GM10248 (cell line): Measurements from ENCODE around the gene SLC38A3.

Experiments
- CTCF ChIA-PET: fragments of 300-600 bp; sonication (Branson Sonifier 250); formaldehyde crosslinking; extraction: SDS; loops from one replicate; lab custom pipeline; 2021; ENCODE audit warnings: antibody characterized with exemption; lab: Yijun Ruan, JAX
- POLR2A ChIA-PET: fragments of 350-650 bp; sonication (Branson Sonifier 250); formaldehyde crosslinking; extraction: SDS; loops from one replicate; lab custom pipeline; 2020; ENCODE audit warnings: antibody characterized with exemption; lab: Yijun Ruan, JAX
- DNase-seq: peaks from one replicate; pipeline ENCODE4 v3.0.0; 2012; ENCODE audit errors: extremely low spot score
- CTCF ChIP-seq: IDR thresholded peaks from 2 replicates; pipeline ENCODE4 v1.5.1; 2012; ENCODE audit warnings: mild to moderate bottlenecking, low read depth; ENCODE audit errors: extremely low read depth, missing control alignments, control extremely low read depth

SLC38A3 gene

GRCh38 chr3:50201573-50202315 lies 3.3 kb upstream of the SLC38A3 start:
- CTCF ChIA-PET: interaction anchor here (1.2 to 6.2 kb wide), 5 partner anchors 8 to 73 kb away, joined by 3 to 40 read pairs (median 4); partner anchors contain the start of gene GNAT1
- no peak for DNase-seq
- POLR2A ChIA-PET: no interaction called here
- no peak for TF ChIP-seq CTCF

GRCh38 chr3:50202353-50203112 lies 2.5 kb upstream of the SLC38A3 start:
- ChIA-PET POLR2A (no interaction called here), CTCF (interaction anchor here (1.0 to 6.2 kb wide), 6 partner anchors 9 to 72 kb away, joined by 3 to 40 read pairs (median 4); partner anchors contain the start of gene GNAT1)
- TF ChIP-seq CTCF: no peak

GRCh38 chr3:50203113-50203808 lies 1.8 kb upstream of the SLC38A3 start:
- no peak for DNase-seq
- POLR2A ChIA-PET: no interaction called here

More at GRCh38 chr3:50202353-50203112, 2.5 kb upstream of the SLC38A3 start:
- no peak for DNase-seq

GRCh38 chr3:50203809-50204803 lies 965 bp upstream of the SLC38A3 start:
- no peak for DNase-seq
- POLR2A ChIA-PET: no interaction called here

More at GRCh38 chr3:50203113-50203808, 1.8 kb upstream of the SLC38A3 start:
- CTCF ChIA-PET: interaction anchor here (1.0 to 6.2 kb wide), 6 partner anchors 10 to 71 kb away, joined by 3 to 40 read pairs (median 4); partner anchors contain the start of gene GNAT1
- no peak for TF ChIP-seq CTCF

More at GRCh38 chr3:50203809-50204803, 965 bp upstream of the SLC38A3 start:
- CTCF ChIA-PET: interaction anchor here (1.2 to 6.2 kb wide), 4 partner anchors 11 to 23 kb away, joined by 3 to 40 read pairs (median 4); partner anchors contain the start of gene GNAT1
- TF ChIP-seq CTCF: no peak
